GM12892 (cell line): ENCODE data around the gene HMX2.

ENCODE experiments used
- POLR2A ChIP-seq: IDR thresholded peaks from 2 replicates; pipeline ENCODE4 v1.6.1; 2011; ENCODE audit warnings: low read depth, low read length, control low read depth
- POLR2AphosphoS5 ChIP-seq: IDR thresholded peaks from 2 replicates; pipeline ENCODE4 v1.6.1; 2011; ENCODE audit warnings: low read depth, low read length, control low read depth
- TAF1 ChIP-seq: IDR thresholded peaks from 2 replicates; pipeline ENCODE4 v1.6.1; 2011; ENCODE audit warnings: low read depth, mild to moderate bottlenecking, control low read depth, low read length, borderline replicate concordance

DNA sequence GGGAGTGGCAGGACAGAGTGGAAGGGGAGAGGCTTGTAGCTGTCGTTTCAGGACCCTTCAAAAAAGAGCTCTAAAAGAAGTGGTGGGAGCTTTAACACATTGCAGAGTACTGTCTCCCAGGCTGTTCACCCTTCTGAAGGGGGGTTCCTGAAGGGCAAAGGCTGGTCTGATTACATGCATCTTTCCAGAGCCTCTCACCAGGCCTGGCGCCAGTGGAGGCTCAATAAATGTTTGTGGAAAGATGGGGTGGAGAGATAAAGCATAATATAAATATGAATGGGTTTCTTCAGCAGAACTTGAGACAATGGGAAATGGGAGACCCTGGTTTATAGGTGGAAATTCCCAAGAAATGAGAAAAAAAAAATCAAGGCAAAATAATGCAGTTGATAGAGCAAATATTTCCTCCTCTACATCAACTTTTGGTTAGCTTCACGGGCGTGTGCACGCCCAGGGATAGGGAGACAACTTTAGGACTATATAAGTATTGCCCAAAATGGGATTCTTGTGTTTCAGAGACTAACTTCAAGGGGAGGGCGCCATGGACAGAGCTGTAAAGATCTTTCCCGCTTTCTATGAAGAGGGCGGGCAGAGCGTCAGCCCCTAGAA is 5.7 kb downstream of the HMX2 start:
- TF ChIP-seq POLR2A, result no peak
- TF ChIP-seq POLR2AphosphoS5, result no peak
- no peak for TF ChIP-seq TAF1
